Measurements from ENCODE around the gene MOV10L1.

Gene MOV10L1

GRCh38 chr22:50072714-50073538, 16.9 kb upstream of the MOV10L1 start:
- no peaks in the 10 kb centered on the region for H3K9me3 ChIP-seq
- no peaks in the 10 kb centered on the region for H3K4me1 ChIP-seq
- intact Hi-C loops (cut with DNase I; ENCODE audit: low total_unique reads) = no loop called here
- peaks cover 0 to 44% of the 10 kb centered on the region in 2 donors for H3K27me3 ChIP-seq
- H3K4me3 ChIP-seq = no peak overlapping the region
- no peak for DNase-seq
- H3K36me3 ChIP-seq = no peaks in the 10 kb centered on the region
- H3K27ac ChIP-seq = no peak overlapping the region
- no peak for TF ChIP-seq CTCF (IDR thresholded peaks at IDR 0.05)

- intact Hi-C loops (cut with DNase I; ENCODE audit: low total_unique reads) = no loop called here
- peak in 1 of 2 donors; percentile 17 for DNase-seq
- TF ChIP-seq CTCF (IDR thresholded peaks at IDR 0.05) = no peak
- Histone ChIP-seq H3K27me3 (peaks cover 0 to 40% of the 10 kb centered on the region in 2 donors), H3K9me3 (no peaks in the 10 kb centered on the region), H3K4me3 (no peak overlapping the region), H3K4me1 (no peaks in the 10 kb centered on the region), H3K27ac (no peak overlapping the region), H3K36me3 (no peaks in the 10 kb centered on the region)
Measured at GRCh38 chr22:50074056-50074455, 15.8 kb upstream of the MOV10L1 start.

- no peak for TF ChIP-seq CTCF (IDR thresholded peaks at IDR 0.05)
- no peaks in the 10 kb centered on the region for H3K4me1 ChIP-seq
- H3K4me3 ChIP-seq = no peak overlapping the region
- no peak for DNase-seq
- H3K9me3 ChIP-seq = no peaks in the 10 kb centered on the region
- intact Hi-C loops (cut with DNase I; ENCODE audit: low total_unique reads) = no loop called here
- H3K36me3 ChIP-seq = no peaks in the 10 kb centered on the region
- H3K27me3 ChIP-seq = peaks cover 0 to 44% of the 10 kb centered on the region in 2 donors
- no peak overlapping the region for H3K27ac ChIP-seq
Measured at GRCh38 chr22:50074551-50075530, 15.0 kb upstream of the MOV10L1 start.

GRCh38 chr22:50076646-50077535, 12.9 kb upstream of the MOV10L1 start:
- Histone ChIP-seq H3K36me3 (no peaks in the 10 kb centered on the region), H3K27me3 (peaks cover 0 to 51% of the 10 kb centered on the region in 2 donors), H3K4me1 (no peaks in the 10 kb centered on the region), H3K4me3 (no peak overlapping the region), H3K27ac (no peak overlapping the region), H3K9me3 (no peaks in the 10 kb centered on the region)
- no peak for TF ChIP-seq CTCF (IDR thresholded peaks at IDR 0.05)
- no peak for DNase-seq
- intact Hi-C loops (cut with DNase I; ENCODE audit: low total_unique reads) = no loop called here

- DNase-seq = no peak
- intact Hi-C loops (cut with DNase I; ENCODE audit: low total_unique reads) = no loop called here
- no peak overlapping the region for H3K27ac ChIP-seq
Measured at GRCh38 chr22:50078246-50078645, 11.6 kb upstream of the MOV10L1 start.

More at GRCh38 chr22:50078246-50078645, 11.6 kb upstream of the MOV10L1 start:
- Histone ChIP-seq H3K36me3 (no peaks in the 10 kb centered on the region), H3K4me3 (no peak overlapping the region), H3K9me3 (no peaks in the 10 kb centered on the region), H3K4me1 (no peaks in the 10 kb centered on the region), H3K27me3 (peaks cover 0 to 48% of the 10 kb centered on the region in 2 donors)
- no peak for TF ChIP-seq CTCF (IDR thresholded peaks at IDR 0.05)

Measured in tibial artery (tissue), 4 donors.